ENCODE data around the gene YLPM1.
"Not testable (repeated sequence)": the region's sequence is repeated elsewhere in the genome, so short reads cannot be mapped to it uniquely, and the experiment has no call there.

The YLPM1 gene, protein sequence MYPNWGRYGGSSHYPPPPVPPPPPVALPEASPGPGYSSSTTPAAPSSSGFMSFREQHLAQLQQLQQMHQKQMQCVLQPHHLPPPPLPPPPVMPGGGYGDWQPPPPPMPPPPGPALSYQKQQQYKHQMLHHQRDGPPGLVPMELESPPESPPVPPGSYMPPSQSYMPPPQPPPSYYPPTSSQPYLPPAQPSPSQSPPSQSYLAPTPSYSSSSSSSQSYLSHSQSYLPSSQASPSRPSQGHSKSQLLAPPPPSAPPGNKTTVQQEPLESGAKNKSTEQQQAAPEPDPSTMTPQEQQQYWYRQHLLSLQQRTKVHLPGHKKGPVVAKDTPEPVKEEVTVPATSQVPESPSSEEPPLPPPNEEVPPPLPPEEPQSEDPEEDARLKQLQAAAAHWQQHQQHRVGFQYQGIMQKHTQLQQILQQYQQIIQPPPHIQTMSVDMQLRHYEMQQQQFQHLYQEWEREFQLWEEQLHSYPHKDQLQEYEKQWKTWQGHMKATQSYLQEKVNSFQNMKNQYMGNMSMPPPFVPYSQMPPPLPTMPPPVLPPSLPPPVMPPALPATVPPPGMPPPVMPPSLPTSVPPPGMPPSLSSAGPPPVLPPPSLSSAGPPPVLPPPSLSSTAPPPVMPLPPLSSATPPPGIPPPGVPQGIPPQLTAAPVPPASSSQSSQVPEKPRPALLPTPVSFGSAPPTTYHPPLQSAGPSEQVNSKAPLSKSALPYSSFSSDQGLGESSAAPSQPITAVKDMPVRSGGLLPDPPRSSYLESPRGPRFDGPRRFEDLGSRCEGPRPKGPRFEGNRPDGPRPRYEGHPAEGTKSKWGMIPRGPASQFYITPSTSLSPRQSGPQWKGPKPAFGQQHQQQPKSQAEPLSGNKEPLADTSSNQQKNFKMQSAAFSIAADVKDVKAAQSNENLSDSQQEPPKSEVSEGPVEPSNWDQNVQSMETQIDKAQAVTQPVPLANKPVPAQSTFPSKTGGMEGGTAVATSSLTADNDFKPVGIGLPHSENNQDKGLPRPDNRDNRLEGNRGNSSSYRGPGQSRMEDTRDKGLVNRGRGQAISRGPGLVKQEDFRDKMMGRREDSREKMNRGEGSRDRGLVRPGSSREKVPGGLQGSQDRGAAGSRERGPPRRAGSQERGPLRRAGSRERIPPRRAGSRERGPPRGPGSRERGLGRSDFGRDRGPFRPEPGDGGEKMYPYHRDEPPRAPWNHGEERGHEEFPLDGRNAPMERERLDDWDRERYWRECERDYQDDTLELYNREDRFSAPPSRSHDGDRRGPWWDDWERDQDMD (N-terminal part only)

DNA sequence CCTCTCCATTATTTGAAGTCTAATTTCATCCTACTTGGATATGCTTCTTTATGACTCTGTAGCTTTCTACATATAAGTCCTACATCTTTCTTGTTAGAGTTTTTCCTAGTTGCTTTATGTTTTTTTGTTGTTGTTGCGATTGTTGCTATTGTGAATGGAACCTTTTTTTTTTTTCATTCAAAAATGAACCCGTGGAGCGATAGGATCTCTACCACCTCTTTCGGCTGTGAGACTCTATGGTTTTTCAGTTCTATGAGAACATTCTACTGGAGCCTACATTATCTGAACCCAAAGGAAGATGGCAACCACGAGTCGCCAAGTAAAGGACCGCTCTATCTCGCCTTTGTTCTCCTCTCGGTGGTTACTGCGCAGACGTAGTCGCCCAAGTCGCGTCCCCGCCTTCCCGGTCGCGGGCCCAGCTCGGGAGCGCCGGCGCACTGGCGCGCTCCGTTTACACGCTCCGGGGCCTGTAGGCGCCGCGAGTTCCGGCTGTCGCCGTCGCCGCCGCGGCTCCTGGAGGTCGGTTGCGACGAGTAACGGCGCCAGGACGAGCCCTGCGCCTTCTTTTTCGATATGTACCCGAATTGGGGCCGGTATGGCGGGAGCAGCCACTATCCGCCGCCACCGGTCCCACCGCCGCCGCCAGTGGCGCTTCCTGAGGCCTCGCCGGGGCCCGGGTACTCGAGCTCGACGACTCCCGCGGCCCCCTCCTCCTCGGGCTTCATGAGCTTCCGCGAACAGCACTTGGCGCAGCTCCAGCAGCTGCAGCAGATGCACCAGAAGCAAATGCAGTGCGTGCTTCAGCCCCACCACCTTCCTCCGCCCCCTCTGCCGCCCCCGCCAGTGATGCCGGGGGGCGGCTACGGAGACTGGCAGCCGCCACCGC, at the start of gene YLPM1:
YLPM1 (plus strand) TSS at position 400 of the 886 bp plus-strand sequence; CDS start at position 574, 174 bp downstream.
- DNase-seq, result peak in 55 of 56 donors; percentile 44 to 94 (median 88)

DNA sequence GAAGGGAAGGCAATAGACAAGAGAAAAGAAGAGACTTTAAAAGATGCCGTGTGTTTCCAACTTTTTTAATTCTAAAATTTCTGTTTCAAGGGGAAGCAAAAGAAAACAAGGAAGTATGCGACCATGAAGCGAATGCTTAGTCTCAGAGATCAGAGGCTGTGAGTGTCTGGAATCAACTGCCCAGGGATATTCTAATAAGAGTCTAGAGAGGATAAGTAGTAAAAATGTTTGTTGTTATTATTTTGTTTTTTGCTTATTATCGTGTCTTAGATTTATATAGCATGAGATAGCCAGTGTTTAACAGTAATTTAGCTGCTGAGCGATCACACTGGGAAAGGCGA, 49.8 kb upstream of the YLPM1 start:
- DNase-seq, result no peak

GRCh38 chr14:74720526-74720925, 42.6 kb upstream of the YLPM1 start:
- no peak for DNase-seq

- DNase-seq, result no peak
These were observed 40.0 kb upstream of the YLPM1 start for GRCh38 chr14:74723134-74723533.

DNA sequence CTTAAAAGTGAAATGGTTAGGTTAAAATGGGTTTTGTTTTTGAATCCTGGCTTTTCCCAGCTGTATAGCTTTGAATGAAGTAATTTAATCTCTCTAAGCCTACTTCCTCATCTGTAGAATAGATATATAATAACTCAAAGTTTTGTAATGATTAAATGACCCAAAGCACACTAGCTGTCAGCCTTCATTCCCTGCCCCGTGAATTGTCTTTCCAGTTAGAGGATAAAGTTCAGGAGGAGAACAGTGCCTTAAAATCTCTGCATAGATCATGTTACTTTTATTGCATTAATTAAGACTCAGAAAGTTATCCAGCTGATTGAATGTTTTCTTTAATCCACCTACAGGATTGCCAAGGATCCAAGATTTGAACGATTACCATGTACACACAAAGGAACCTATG, 30.7 kb upstream of the YLPM1 start:
- no peak for DNase-seq

DNA sequence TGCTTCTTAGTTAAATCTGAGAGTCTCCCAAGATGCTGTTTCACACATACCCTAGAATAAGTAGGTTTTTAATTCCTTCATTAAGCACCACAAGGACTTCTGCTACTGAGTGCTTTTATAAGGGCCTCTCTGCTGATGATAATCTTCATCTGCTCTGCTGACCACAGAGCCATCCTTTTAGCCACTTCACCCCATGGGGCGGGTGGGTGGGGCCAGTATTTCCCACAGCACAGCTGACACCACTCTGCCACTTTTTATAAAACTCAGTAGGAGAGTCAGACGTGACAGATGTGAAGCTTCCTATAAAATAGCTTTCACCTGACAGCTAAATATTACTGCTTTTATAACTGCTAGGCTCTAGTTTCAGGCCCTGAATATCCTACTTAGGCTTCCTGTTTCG, 29.9 kb upstream of the YLPM1 start:
- no peak for DNase-seq

DNA sequence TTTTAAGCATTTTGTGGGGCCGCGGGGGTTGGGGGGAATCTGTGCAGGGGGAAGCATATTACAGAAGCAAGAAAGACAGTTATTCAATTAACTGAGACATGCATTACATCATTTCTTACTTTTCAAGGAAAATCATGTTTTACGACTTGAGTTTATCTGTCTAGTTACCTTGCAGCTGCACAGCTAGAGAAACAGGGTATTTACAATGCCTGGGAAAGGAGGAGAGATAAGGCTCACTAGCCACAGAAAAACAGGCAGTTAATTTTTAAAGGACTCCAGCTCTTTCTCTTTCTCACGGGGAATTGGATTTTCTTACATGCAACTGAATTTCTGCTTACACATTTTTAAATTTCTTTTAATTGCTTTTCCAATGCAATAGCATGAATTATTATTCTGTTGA, 28.0 kb upstream of the YLPM1 start:
- DNase-seq, result no peak

GRCh38 chr14:74737753-74738325, 25.3 kb upstream of the YLPM1 start:
- no peak for DNase-seq

GRCh38 chr14:74739293-74740030, 23.7 kb upstream of the YLPM1 start:
- DNase-seq, result no peak

- DNase-seq, result no peak
These were observed 15.9 kb upstream of the YLPM1 start for GRCh38 chr14:74747237-74747636.

GRCh38 chr14:74754157-74754556, 9.0 kb upstream of the YLPM1 start:
- no peak for DNase-seq

DNA sequence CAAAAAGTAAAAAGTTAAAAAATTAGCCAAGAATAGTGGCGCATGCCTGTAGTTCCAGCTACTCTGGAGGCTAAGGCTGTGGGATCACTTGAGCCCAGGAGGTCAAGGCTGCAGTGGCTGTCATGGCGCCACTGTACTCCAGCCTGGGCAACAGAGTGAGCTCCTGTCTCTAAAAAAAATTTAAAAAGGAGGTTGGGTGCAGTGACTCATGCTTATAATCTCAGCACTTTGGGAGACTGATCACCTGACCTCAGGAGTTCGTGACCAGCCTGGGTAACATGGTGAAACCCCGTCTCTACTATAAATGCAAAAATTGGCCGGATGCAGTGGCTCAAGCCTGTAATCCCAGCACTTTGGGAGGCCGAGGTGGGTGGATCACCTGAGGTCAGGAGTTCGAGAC, 8.2 kb upstream of the YLPM1 start:
- DNase-seq, result no peak

GRCh38 chr14:74756326-74756725, 6.8 kb upstream of the YLPM1 start:
- no peak for DNase-seq

DNA sequence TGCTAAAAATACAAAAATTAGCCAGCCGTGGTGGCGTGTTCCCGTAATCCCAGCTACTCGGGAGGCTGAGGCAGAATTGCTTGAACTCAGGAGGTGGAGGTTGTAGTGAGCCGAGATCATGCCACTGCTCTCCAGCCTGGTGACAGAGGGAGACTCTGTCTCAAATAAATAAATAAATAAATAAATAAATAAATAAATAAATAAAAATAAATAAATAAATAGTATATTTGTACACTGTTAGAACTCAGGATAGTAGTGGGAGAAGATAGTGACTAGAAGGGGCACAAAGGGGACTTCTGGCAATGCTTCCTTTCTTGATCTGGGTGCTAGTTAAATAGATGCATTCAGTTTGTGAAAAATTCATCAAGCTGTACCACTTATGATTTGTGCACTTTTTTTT, 4.6 kb upstream of the YLPM1 start:
- not testable (repeated sequence) for DNase-seq

GRCh38 chr14:74763803-74764531, 851 bp downstream of the YLPM1 start:
- DNase-seq, result peak in 25 of 56 donors; percentile 4 to 46 (median 23)

DNA sequence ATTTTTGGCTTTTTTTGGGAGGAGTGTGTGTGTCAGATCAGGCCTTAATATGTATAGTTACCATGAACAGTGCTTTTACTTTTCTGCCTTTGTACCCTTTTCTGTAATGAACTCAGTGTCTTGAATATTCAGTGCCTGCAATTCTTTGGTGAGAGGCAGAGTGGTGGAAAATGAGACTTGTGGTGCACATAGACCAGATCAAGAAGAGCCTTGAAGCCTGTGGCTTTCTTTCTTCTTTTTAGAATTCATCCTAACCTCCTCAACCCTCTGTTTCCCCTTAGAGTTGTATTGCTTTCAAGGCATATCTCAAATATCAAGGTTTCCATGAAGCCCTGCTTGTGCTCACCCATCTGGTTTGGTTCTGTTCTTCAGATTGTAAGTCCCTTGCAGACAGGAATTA, 2.6 kb downstream of the YLPM1 start:
- no peak for DNase-seq

- no peak for DNase-seq
These were observed 8.3 kb downstream of the YLPM1 start for GRCh38 chr14:74771399-74771798.

DNA sequence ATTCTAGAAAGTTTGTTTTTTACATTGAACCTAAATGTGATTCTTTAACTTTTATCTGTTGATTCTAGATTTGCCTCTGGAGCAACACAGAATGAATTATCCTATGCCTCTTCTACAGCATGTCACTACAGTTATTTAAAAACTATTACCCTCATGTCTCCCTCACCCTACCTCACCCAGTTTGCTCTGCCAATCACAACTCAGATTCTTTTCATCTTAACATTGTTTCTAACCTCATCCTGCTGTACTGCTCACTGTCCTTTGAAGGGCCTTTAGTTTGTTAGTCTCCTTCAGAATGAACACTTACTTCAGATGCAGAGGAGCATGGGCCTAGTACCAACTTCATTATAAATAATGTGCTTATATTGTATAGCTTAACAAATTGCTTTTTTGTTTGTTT, 21.5 kb downstream of the YLPM1 start:
- no peak for DNase-seq

Data from nucleus accumbens (tissue), 56 donors.